Liver (tissue), 9 donors: ENCODE results near the gene MEGF6. TPM values are rescaled to one million over a fixed set of nuclear protein-coding genes. Genes with fewer than 3 reads are reported as not detected.

ENCODE experiments used
- DNase-seq: peaks from one replicate; pipeline ENCODE4 v3.0.0-alpha.2; 2017; ENCODE audit warnings: low spot score
- H3K27ac ChIP-seq, 2 donors: one replicate each; pipeline ENCODE4 v1.7.0; 2013; ENCODE audit warnings: inconsistent platforms in 2 of 2, low read length in 2 of 2, control low read depth in 1 of 2, low read depth in 1 of 2, mild to moderate bottlenecking in 1 of 2
- H3K27me3 ChIP-seq, 4 donors: one replicate each; pipeline versions ENCODE4 v1.6.1 to v1.7.0; 2013; ENCODE audit warnings: low read length in 3 of 4, inconsistent platforms in 1 of 4, mild to moderate bottlenecking in 1 of 4, moderate library complexity in 1 of 4; ENCODE audit not compliant: control insufficient read depth in 4 of 4, insufficient read depth in 4 of 4
- H3K36me3 ChIP-seq, 4 donors: one replicate each; pipeline versions ENCODE4 v1.6.1 to v1.7.0; 2013; ENCODE audit warnings: low read length in 3 of 4, mild to moderate bottlenecking in 3 of 4, low read depth in 1 of 4, moderate library complexity in 1 of 4; ENCODE audit not compliant: control insufficient read depth in 4 of 4, insufficient read depth in 3 of 4
- H3K4me1 ChIP-seq, 4 donors: one replicate each; pipeline versions ENCODE4 v1.6.1 to v1.7.0; 2013; ENCODE audit warnings: low read length in 3 of 4, mild to moderate bottlenecking in 3 of 4, moderate library complexity in 1 of 4; ENCODE audit not compliant: control insufficient read depth in 4 of 4, insufficient read depth in 4 of 4
- H3K4me3 ChIP-seq, 3 donors: one replicate each; pipeline versions ENCODE4 v1.6.1 to v1.7.0; 2013; ENCODE audit warnings: low read length in 3 of 3, control low read depth in 1 of 3, low read depth in 1 of 3, mild to moderate bottlenecking in 1 of 3
- H3K9ac ChIP-seq, 2 donors: one replicate each; pipeline ENCODE4 v1.7.0; 2013; ENCODE audit warnings: low read length in 2 of 2, mild to moderate bottlenecking in 2 of 2, moderate library complexity in 2 of 2, control low read depth in 1 of 2, low read depth in 1 of 2
- H3K9me3 ChIP-seq, 4 donors: one replicate each; pipeline versions ENCODE4 v1.6.1 to v1.7.0; 2013; ENCODE audit warnings: low read length in 3 of 4; ENCODE audit not compliant: control insufficient read depth in 4 of 4
- ATF3 ChIP-seq: IDR thresholded peaks from 2 replicates; pipeline ENCODE4 v1.6.1; 2016; ENCODE audit warnings: antibody characterized with exemption
- CTCF ChIP-seq: fragments of 150-350 bp; IDR thresholded peaks from 2 replicates; pipeline ENCODE4 v1.5.1; 2017; ENCODE audit warnings: improper control_type of control experiment, low read depth, low read length; ENCODE audit not compliant: missing input control
- EGR1 ChIP-seq, 2 donors: IDR thresholded peaks; 2 replicates each; pipeline ENCODE4 v1.6.1; 2016 to 2018; ENCODE audit warnings: antibody characterized with exemption in 2 of 2, low read depth in 2 of 2
- FOXA1 ChIP-seq: IDR thresholded peaks from 2 replicates; pipeline ENCODE4 v1.6.1; 2016; ENCODE audit warnings: antibody characterized with exemption
- FOXA2 ChIP-seq: IDR thresholded peaks from 2 replicates; pipeline ENCODE4 v1.6.1; 2016; ENCODE audit warnings: antibody characterized with exemption
- GABPA ChIP-seq, 2 donors: IDR thresholded peaks in 1 of 2; conservative IDR thresholded peaks in 1 of 2; 2 replicates each; pipeline ENCODE4 v1.6.1; 2016; ENCODE audit warnings: antibody characterized with exemption in 2 of 2, mild to moderate bottlenecking in 1 of 2, moderate library complexity in 1 of 2
- HNF4A ChIP-seq, 2 donors: conservative IDR thresholded peaks; 2 replicates each; pipeline ENCODE4 v1.6.1; 2016; ENCODE audit warnings: antibody characterized with exemption in 2 of 2, mild to moderate bottlenecking in 2 of 2
- HNF4G ChIP-seq: IDR thresholded peaks from 2 replicates; pipeline ENCODE4 v1.6.1; 2016; ENCODE audit warnings: antibody characterized with exemption
- JUND ChIP-seq, 2 donors: IDR thresholded peaks; 2 replicates each; pipeline ENCODE4 v1.6.1; 2016; ENCODE audit warnings: antibody characterized with exemption in 2 of 2
- MAX ChIP-seq: IDR thresholded peaks from 2 replicates; pipeline ENCODE4 v1.6.1; 2016; ENCODE audit warnings: antibody characterized with exemption
- NR2F2 ChIP-seq: IDR thresholded peaks from 2 replicates; pipeline ENCODE4 v1.6.1; 2016; ENCODE audit warnings: antibody characterized with exemption
- RAD21 ChIP-seq, 2 donors: IDR thresholded peaks; 2 replicates each; pipeline ENCODE4 v1.6.1; 2016; ENCODE audit warnings: antibody characterized with exemption in 2 of 2, mild to moderate bottlenecking in 2 of 2
- REST ChIP-seq: IDR thresholded peaks from 2 replicates; pipeline ENCODE4 v1.6.1; 2016; ENCODE audit warnings: antibody characterized with exemption, mild to moderate bottlenecking
- SP1 ChIP-seq: IDR thresholded peaks from 2 replicates; pipeline ENCODE4 v1.6.1; 2018; ENCODE audit warnings: antibody characterized with exemption, mild to moderate bottlenecking
- TAF1 ChIP-seq: conservative IDR thresholded peaks from 2 replicates; pipeline ENCODE4 v1.6.1; 2016; ENCODE audit warnings: antibody characterized with exemption, mild to moderate bottlenecking
- YY1 ChIP-seq: IDR thresholded peaks from 2 replicates; pipeline ENCODE4 v1.6.1; 2016; ENCODE audit warnings: antibody characterized with exemption, mild to moderate bottlenecking
- ZBTB33 ChIP-seq: IDR thresholded peaks from 2 replicates; pipeline ENCODE4 v1.6.1; 2016; ENCODE audit warnings: antibody characterized with exemption
- WGBS: extraction: QIAGEN DNeasy Blood & Tissue Kit; methylation state at CpG from one replicate; pipeline ENCODE4 v1.1.7; 2013; 5-methylcytosine and 5-hydroxymethylcytosine counted together
- polyA plus RNA-seq, 2 donors: library from polyadenylated mRNA; stranded (reverse) in 1 of 2; unstranded in 1 of 2; fragments of 200-250 nt in 1 of 2; fragments of >200 nt in 1 of 2; fragmentation: Nextera tagmentation in 1 of 2; extraction: Ambion mirVana in 1 of 2; gene quantifications; one replicate each; pipeline versions ENCODE4 v1.2.1 to v1.2.3, GENCODE V29; 2013 to 2015
- total RNA-seq, 2 donors: library from RNA; depleted of rRNA; stranded (reverse); fragments of >200 nt; gene quantifications; one replicate each; pipeline ENCODE4 v1.2.3, GENCODE V29; 2014
- donor health status: healthy.
- donor health status: healthy.
- donor health status: healthy.
- donor health status: healthy.
- donor health status: healthy.

MEGF6 gene
- total and polyA plus RNA-seq, 4 donors = 1.3 to 11.0 (median 4.0) TPM

GRCh38 chr1:3478187-3478586 is 133.1 kb downstream of the MEGF6 start:
- 94% methylated on average over 24 of the region's 24 CpGs for WGBS
- DNase-seq = no peak
- no peak for TF ChIP-seq EGR1 (IDR thresholded peaks at IDR 0.05; ENCODE audit: low read depth in 2 of 2)
- no peak for TF ChIP-seq GABPA (IDR thresholded peaks at IDR 0.05 in 1 of 2, conservative IDR thresholded peaks at IDR 0.05 in 1 of 2)
- no peak for TF ChIP-seq FOXA1
- no peak for TF ChIP-seq ZBTB33
- TF ChIP-seq JUND (IDR thresholded peaks at IDR 0.05) = no peak
- TF ChIP-seq REST = no peak
- no peak for TF ChIP-seq FOXA2

GRCh38 chr1:3477241-3477995 is 133.9 kb downstream of the MEGF6 start:
- no peak overlapping the region for H3K9ac ChIP-seq
- no peaks in the 10 kb centered on the region for H3K9me3 ChIP-seq
- peaks cover 0 to 9% (median 6%) of the 10 kb centered on the region in 4 donors for H3K4me1 ChIP-seq
- no peak overlapping the region for H3K27ac ChIP-seq
- TF ChIP-seq ATF3 = no peak
- no peak for TF ChIP-seq ZBTB33
- TF ChIP-seq MAX = no peak
- no peak for TF ChIP-seq EGR1 (IDR thresholded peaks at IDR 0.05; ENCODE audit: low read depth in 2 of 2)
- TF ChIP-seq TAF1 = no peak
- no peak for TF ChIP-seq SP1
- TF ChIP-seq YY1 = no peak
- no peak for TF ChIP-seq FOXA2
- no peak for TF ChIP-seq HNF4A (conservative IDR thresholded peaks at IDR 0.05)
- no peak for TF ChIP-seq GABPA (IDR thresholded peaks at IDR 0.05 in 1 of 2, conservative IDR thresholded peaks at IDR 0.05 in 1 of 2)
- no peak for TF ChIP-seq RAD21 (IDR thresholded peaks at IDR 0.05)
- TF ChIP-seq NR2F2 = no peak
- no peak for TF ChIP-seq HNF4G
- TF ChIP-seq JUND (IDR thresholded peaks at IDR 0.05) = no peak
- no peak for TF ChIP-seq CTCF
- no peak for TF ChIP-seq REST
- no peaks in the 10 kb centered on the region for H3K27me3 ChIP-seq
- H3K4me3 ChIP-seq = no peak overlapping the region
- 82% methylated on average over 28 of the region's 28 CpGs for WGBS
- H3K36me3 ChIP-seq = no peaks in the 10 kb centered on the region
- DNase-seq = no peak

More at GRCh38 chr1:3478187-3478586, 133.1 kb downstream of the MEGF6 start:
- H3K27ac ChIP-seq = no peak overlapping the region
- no peaks in the 10 kb centered on the region for H3K36me3 ChIP-seq
- no peaks in the 10 kb centered on the region for H3K9me3 ChIP-seq
- no peak overlapping the region for H3K4me3 ChIP-seq
- H3K9ac ChIP-seq = no peak overlapping the region
- peaks cover 0 to 9% (median 6%) of the 10 kb centered on the region in 4 donors for H3K4me1 ChIP-seq
- no peaks in the 10 kb centered on the region for H3K27me3 ChIP-seq
